Measurements from ENCODE around the gene IKBKE. TPM values are rescaled to one million over a fixed set of nuclear protein-coding genes. Genes with fewer than 3 reads are reported as not detected.

The IKBKE gene
- total RNA-seq, 1 donor from 2014 or later = 2.9 TPM

DNA sequence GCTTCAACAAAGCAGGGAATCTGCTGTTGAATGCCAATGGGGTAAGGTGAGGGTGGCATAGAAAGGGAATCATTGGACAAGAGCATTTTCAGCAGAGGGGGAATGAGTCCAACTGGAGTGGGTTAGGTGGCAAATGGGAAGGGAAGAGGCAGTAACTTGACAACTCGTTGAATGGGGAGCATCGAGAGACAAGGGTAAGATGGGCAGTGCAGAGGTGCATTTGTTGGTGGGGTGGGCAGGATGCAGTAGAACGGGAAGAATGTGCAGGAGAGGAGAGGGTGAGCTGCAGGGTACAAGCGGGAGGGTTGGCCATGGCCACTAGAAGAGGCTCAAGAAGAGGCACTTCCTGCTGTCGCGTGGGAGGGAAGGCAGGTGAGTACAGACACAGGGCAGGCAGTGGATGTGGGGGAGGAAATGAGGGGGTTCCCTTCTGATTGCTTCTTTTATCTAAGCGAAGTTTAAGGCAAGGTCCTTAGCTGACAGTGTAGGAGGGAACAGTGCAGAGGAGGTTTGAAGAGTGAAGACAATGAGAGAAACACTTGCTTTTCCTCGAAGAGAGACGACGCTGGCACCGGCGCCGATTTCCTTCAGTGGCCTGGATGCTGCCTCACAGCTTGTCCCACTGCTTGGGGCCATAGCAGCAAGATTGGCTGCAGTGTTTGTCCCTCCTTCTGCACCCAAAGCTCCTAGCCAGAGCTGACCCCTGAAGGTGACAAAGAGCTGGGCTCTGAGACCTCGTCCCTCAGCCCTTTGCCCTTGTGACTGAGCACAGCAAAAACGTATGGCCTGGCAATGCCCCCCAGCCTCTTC is 3.2 kb upstream of the IKBKE start:
- Histone ChIP-seq H3K36me3 (ENCODE audit: control insufficient read depth, insufficient read depth, low read length) (no peaks in the 10 kb centered on the region), H3K4me3 (ENCODE audit: low read depth, low read length) (no peak overlapping the region), H3K27me3 (ENCODE audit: control insufficient read depth, insufficient read depth, low read length) (no peaks in the 10 kb centered on the region)
- DNase-seq (ENCODE audit: low read depth) (no peak), FAIRE-seq (no peak)
- TF ChIP-seq, protein P1, sequence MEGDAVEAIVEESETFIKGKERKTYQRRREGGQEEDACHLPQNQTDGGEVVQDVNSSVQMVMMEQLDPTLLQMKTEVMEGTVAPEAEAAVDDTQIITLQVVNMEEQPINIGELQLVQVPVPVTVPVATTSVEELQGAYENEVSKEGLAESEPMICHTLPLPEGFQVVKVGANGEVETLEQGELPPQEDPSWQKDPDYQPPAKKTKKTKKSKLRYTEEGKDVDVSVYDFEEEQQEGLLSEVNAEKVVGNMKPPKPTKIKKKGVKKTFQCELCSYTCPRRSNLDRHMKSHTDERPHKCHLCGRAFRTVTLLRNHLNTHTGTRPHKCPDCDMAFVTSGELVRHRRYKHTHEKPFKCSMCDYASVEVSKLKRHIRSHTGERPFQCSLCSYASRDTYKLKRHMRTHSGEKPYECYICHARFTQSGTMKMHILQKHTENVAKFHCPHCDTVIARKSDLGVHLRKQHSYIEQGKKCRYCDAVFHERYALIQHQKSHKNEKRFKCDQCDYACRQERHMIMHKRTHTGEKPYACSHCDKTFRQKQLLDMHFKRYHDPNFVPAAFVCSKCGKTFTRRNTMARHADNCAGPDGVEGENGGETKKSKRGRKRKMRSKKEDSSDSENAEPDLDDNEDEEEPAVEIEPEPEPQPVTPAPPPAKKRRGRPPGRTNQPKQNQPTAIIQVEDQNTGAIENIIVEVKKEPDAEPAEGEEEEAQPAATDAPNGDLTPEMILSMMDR (IDR thresholded peaks at IDR 0.05; ENCODE audit: insufficient read depth, low read length, severe bottlenecking) = no peak

DNA sequence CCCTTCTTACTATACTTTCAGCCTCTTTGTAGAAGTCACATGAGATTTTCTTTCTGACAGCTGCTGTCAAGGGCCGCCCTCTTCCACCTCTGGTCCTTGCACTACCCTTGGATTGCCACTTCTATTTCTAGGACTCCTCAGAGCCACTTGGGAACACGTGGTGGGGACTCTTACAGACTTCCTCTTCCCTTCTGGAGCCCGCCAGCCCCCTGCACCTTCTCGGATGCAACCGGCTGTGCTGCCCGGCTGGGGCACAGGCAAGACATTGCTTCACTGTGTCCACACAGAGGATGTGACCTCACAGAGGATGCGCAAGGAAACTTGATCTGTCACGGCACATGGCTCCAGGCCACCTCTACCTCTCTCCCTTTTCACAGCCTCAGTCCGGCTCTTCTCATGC is 2.4 kb upstream of the IKBKE start:
- TF ChIP-seq, protein P1 (IDR thresholded peaks at IDR 0.05; ENCODE audit: insufficient read depth, low read length, severe bottlenecking) = no peak
- FAIRE-seq (no peak), DNase-seq (ENCODE audit: low read depth) (peak; percentile 25)
- Histone ChIP-seq H3K27me3 (ENCODE audit: control insufficient read depth, insufficient read depth, low read length) (no peaks in the 10 kb centered on the region), H3K4me3 (ENCODE audit: low read depth, low read length) (no peak overlapping the region), H3K36me3 (ENCODE audit: control insufficient read depth, insufficient read depth, low read length) (no peaks in the 10 kb centered on the region)

DNA sequence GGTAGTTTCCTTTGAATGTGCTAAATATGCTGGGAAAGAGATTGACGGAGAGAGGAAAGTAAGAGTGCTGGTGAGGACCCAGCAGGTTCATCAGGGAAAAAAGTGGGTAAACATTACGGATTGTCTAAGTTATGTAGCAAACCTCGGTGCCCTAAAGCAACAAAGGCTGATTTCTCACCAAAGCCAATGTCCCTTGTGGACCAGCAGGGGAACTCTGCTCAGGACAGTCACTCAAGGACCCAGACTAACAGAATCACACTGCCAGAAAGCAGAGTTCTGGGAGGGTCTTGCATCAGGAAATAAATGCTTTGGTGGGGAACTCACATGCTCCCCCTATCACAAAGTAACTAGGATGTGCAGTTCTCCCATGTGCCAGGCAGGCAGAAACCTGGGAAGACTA is 1.7 kb upstream of the IKBKE start:
- peaks cover 2% of the 10 kb centered on the region for H3K36me3 ChIP-seq (ENCODE audit: control insufficient read depth, insufficient read depth, low read length)

DNA sequence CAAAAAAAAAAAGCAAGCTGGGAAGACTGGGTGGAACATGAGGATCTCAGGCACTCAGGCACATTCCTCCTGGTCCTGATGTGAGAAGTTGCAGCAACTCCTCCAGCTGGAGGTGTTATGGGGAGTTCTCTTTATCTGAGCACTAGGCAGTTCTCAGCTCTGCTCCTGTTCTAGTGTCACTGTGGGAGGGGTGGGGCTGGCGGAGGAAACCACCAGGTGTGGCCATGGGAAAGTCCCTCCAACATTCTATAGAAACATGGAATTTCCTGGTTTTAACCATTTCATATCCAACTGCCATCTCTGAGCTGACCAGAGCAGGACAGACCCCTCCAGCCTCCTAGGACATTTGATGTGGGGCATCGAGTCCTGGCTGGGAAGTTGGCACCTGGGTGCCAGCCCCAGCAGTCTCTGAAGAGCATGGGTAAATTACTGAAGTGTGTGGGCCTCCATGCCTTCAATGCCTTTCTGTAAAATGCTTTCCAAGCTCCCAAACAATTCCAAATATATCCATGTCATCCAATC is 804 bp upstream of the IKBKE start:
- Histone ChIP-seq H3K4me3 (ENCODE audit: low read depth, low read length) (no peak overlapping the region), H3K36me3 (ENCODE audit: control insufficient read depth, insufficient read depth, low read length) (peaks cover 3% of the 10 kb centered on the region), H3K27me3 (ENCODE audit: control insufficient read depth, insufficient read depth, low read length) (no peaks in the 10 kb centered on the region)
- FAIRE-seq = no peak
- TF ChIP-seq, protein P1 (IDR thresholded peaks at IDR 0.05; ENCODE audit: insufficient read depth, low read length, severe bottlenecking) = no peak
- peak; percentile 40 for DNase-seq (ENCODE audit: low read depth)

More for the DNA sequence above, 1.7 kb upstream of the IKBKE start:
- TF ChIP-seq, protein P1 (IDR thresholded peaks at IDR 0.05; ENCODE audit: insufficient read depth, low read length, severe bottlenecking) = no peak
- H3K4me3 ChIP-seq (ENCODE audit: low read depth, low read length) = no peak overlapping the region
- DNase-seq (ENCODE audit: low read depth) (no peak), FAIRE-seq (no peak)
- H3K27me3 ChIP-seq (ENCODE audit: control insufficient read depth, insufficient read depth, low read length) = no peaks in the 10 kb centered on the region

DNA sequence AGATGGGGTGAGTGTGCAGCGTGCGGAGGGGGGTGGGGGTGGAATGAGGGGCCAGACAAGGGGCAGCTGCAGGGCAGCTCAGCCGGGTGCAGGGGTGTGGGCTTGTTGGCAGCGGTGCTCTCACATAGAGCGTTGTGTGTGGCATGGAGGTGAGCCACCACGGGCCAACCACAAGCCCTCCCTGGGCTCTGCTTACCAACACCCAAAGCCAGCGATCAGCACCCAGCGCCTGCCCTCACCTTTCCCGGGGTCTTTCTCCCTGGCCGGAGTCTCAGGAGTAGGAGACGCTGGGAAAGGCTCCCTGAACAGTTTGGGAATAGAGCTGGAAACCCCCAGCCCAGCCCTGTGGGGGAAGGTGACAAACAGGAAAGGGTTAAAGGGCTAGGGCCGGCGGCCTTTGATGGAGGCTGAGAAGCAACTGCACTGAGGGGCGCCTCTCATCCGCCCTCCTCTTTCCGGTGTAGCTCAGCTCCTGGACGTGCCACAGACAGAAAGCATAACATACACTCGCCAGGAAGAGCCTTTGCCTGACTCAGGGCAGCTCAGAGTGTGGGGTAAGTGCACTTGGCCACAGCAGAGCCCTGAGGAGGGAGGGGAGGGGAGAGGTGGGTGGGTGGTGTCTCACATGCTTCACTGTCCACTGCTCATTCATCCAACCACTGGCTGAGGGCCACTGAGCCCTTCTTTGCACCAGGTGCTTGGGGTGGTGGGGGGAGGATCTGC is 577 bp downstream of the IKBKE start:
- DNase-seq (ENCODE audit: low read depth) (peak; percentile 60), FAIRE-seq (no peak)
- Histone ChIP-seq H3K4me3 (ENCODE audit: low read depth, low read length) (peak overlapping the region; percentile 62), H3K27me3 (ENCODE audit: control insufficient read depth, insufficient read depth, low read length) (no peaks in the 10 kb centered on the region), H3K36me3 (ENCODE audit: control insufficient read depth, insufficient read depth, low read length) (peaks cover 5% of the 10 kb centered on the region)
- TF ChIP-seq, protein P1 (IDR thresholded peaks at IDR 0.05; ENCODE audit: insufficient read depth, low read length, severe bottlenecking) = no peak

Measured in bronchial epithelial cell (primary cell).